ENCODE measurements around the gene SLC25A23.

- TF ChIP-seq CTCF (IDR thresholded peaks at IDR 0.05) (no peak), RXRA (IDR thresholded peaks at IDR 0.05; ENCODE audit: borderline replicate concordance, low read depth) (no peak), GATA2 (CRISPR knock-in tag; IDR thresholded peaks at IDR 0.05) (no peak), EZH2phosphoT487 (IDR thresholded peaks at IDR 0.05; ENCODE audit: borderline replicate concordance, low read depth) (no peak), FOXJ3 (CRISPR knock-in tag; IDR thresholded peaks at IDR 0.05) (no peak), EP300 (IDR thresholded peaks at IDR 0.05; ENCODE audit: borderline replicate concordance in 1 of 2, low read depth in 1 of 2, low read length in 1 of 2) (no peak), SIN3A (IDR thresholded peaks at IDR 0.05; ENCODE audit: borderline replicate concordance, low read depth, low read length) (no peak), ELF1 (IDR thresholded peaks at IDR 0.05) (no peak), RAD21 (IDR thresholded peaks at IDR 0.05; ENCODE audit: low read length) (no peak), CHD2 (IDR thresholded peaks at IDR 0.05; ENCODE audit: low read length, partially characterized antibody) (no peak), REST (IDR thresholded peaks at IDR 0.05; ENCODE audit: low read depth, low read length) (no peak)
Measured at GRCh38 chr19:6413721-6414643, 45.6 kb downstream of the SLC25A23 start.
